Activated CD4-positive, alpha-beta T cell treated with anti-CD3 and anti-CD28 coated beads, Interleukin-2, amount 50 U/mL, for 24 hours (primary cell): ENCODE data around the gene TBPL1.
"Not testable (repeated sequence)": the region's sequence is repeated elsewhere in the genome, so short reads cannot be mapped to it uniquely, and the experiment has no call there.

Experiments used
- DNase-seq, 2 donors: peaks; one replicate each; pipeline ENCODE4 v3.0.0-alpha.2; 2020; ENCODE audit warnings: low read depth in 1 of 2, low spot score in 1 of 2

Gene TBPL1

DNA sequence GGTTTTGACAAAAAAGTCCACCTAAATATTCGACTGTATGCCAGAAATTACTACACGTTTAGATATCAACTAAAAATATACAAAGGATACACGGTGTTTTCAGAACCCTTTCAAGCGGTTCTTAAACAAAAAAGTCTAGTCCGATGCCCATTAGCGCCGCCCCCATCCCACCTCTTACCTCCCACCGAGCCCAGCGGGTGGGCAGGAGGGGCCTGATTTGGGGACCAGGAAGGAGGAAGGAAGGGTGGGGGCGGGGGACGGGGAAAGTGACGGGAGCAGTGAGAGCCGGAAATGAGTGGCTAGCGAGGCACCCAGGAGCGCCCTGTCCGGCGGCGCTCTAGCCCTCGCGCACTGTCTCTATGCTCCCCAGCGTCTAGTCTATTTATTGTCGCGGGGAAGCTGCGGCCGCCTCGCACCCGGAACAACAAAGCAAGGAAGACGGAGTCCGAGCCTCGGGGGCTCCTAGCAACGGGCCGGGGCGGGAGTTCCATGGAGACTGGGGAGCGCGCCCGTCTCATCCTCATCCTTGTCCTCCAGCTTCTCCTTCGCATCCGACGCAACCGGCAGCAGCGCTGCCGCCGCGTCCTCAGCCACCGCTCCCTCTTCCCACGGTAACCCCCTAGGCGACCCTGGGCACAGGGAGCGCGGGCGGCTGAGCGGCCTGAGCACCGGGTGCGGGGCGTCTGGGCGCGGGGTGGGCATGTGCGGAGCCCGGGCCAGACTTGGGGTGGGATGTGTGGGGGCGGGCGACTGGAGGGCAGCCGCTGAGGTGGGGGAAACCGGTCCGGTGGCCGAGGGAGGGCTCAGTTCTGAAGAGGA lies at the start of gene TBPL1:
Gene TBPL1 (plus strand): TSS at position 410 of the 819 bp plus-strand sequence. CDS start 26,902 bp downstream, outside the sequence.
- DNase-seq, result peak; percentile 80 to 90

DNA sequence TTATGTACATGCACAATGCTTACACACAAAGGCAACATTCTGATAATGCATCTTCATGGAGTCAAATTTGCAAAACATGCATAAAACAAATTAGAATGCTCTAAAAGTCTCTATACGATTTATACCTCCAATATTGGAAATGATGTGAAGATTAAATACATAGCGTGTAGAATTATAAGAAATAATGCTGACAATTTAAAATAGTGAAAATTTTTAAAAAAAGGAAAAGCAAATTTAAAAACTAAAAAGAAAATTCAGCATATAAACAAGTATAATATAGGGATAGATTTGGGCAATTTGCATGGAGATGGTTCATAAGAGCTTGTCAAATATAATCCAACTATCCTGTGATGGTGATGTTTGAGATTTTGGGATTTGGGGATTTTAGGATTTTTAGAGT lies 49.2 kb upstream of the TBPL1 start:
- no peak for DNase-seq

DNA sequence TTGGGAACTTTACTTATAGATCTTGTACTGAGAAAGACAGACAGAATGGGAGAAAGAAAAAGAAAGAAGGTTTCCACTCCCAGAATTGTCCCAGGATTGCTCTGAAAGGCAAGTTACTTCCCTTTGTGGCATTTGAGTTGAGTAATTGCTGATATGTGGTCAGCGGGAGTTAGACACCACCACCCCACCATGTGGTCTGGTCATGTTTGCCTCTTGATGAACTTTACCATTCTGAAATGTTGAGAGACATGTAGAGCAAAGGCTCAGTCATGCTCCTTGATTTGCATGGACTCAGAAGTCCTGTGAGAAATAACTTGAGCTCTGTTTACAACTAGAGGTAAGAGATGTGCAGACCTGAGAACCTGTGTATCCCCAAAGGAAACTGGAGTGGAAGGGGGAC lies 47.0 kb upstream of the TBPL1 start:
- no peak for DNase-seq

DNA sequence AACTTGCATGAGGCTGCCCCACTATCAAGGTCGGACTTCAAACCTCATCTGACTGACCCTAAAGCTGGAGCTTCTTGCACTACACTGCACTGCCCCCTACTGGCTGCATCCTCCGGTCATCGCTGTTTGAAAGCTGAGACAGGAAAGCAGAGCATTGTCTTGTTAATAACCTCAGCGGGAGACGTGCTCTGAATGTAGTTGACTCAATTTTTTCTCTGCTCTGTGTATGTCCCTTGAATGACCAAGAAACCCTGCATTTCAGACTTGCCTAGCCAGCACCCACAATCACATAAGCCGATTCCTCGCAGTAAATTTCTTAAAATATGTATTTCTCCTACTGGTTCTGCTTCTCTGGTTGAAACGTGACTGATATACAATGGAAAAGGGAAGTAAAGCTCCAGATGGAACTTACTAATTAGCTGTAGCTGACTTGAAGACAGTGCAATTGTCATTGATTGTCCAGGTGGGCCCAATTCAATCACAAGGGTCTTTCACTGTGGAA lies 36.3 kb upstream of the TBPL1 start:
- DNase-seq, result peak; percentile 55 to 70

DNA sequence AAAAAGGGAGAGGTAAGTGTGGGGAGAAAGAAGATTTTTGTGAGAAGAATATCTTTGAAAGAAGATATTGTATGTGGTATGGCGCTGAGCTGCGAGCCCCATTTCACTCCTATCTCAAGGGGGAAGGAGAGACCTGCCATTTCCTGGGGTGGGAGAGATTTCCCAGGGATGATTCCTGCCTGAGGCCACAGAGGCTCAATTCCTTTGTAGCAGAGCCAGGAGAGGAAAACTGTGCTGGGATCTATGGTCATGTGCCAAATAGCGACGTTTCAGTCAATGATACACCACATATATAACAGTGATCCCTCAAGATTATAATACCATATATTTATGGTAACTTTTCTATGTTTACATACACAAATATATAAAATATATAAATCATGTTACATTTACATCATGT lies 35.2 kb upstream of the TBPL1 start:
- DNase-seq, result no peak

DNA sequence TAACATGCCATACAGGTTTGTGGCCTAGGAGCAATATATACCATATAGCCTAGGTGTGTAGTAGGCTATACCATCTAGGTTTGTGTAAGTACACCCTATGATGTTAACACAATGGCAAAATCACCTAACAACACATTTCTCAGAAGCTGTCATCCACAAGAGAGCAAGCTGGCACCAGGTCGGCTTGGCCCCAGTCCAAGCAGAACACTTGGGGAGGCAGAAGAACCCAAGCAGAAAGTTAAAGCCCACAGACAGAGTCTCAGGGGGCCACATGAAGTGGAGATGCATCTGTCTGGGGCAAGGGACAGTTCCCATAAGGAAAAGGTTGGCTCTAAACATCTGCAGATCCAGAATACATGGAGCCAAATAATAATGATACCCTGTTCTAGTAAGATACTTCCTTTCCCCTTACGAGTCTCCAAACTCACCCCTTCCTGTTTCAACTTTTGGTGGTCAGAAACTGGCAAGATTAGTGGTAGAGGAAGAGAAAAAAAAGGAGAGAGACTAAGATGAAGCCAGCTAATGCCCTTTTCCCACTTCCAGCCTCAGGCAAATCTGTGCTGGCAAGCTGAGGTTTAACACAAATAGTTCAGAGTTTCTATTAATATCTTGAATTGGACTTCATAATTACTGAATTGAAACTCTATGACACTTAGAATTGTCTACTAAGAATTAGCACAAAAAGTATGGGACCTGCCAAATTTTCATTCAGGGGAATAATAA lies 34.7 kb upstream of the TBPL1 start:
- no peak for DNase-seq

DNA sequence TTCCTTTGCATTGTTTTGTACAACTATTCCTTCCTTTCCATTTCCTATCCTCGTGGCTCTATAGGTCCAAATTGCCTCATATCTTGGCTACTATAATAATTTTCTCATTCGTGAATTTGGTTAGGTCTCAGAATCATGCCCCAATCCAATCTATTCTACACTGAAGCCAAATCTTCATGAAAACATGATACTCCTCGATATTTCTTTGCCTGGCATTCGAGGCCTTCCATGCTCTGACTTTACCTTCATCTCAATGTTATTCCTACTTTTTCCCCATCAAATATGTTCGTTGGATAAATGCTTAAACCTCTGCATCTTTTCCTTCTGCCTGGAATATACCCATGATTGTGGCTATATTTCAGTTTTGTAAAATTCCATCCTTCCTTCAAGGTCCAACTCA lies 33.7 kb upstream of the TBPL1 start:
- DNase-seq, result no peak

DNA sequence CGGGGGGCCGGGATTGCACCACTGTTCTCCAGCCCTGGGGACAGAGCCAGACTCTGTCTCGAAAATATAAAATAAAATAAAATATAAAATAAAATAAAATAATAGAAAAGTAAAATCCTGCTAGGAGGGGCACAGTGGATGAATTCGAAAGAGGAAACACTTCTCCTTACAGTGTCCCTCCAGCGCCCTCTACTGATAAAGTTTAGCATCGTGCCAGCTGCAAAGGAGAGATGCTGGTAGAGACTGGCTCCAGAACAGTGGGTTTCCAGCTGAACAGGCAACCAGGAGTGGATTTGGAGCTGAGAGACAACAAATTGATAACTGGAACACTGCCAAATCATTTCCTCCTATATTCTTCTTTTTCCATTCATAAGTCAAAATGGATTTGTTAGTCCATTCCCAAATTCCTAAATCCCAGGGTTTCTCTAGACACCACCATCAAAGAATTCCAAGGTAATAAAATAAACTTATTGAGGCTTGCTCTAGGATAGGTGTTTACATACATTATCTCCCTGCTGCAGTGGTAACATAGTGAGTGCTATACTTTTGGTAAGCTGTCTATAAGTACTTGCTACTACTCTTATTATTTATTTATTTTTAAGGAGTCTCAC lies 31.7 kb upstream of the TBPL1 start:
- peak; percentile 21 to 49 for DNase-seq

DNA sequence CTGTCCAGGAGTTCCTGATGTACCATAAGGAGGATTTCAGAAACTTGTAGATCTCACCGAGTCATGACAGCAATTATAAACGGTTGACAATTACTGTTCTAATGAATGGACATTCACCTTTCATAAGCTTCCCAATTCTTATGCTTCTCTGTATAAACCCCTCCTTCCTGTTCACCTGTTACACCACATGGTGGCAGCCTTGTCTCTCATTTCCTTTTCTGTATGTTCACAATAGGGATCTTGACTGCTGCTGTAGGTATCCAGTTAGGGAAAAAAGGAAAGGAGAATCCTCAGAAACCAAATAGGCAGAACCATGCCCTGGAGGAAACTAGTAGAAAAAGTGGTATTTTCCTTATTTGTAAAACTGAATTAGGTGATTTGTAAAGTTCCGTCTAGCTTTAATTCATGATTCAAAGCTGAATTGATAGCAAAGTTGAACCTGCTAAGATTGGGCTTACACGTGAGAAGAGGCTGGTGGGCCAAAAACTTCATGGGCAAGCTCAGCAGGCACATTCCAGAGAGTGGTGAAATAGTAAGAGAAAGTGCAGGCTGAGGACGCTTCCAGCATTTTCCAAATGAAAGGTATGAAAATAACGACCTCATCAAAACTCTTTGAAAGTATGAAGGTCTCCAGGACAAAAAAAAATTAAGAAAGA lies 29.0 kb upstream of the TBPL1 start:
- peak in 1 of 2 donors; percentile 54 for DNase-seq

DNA sequence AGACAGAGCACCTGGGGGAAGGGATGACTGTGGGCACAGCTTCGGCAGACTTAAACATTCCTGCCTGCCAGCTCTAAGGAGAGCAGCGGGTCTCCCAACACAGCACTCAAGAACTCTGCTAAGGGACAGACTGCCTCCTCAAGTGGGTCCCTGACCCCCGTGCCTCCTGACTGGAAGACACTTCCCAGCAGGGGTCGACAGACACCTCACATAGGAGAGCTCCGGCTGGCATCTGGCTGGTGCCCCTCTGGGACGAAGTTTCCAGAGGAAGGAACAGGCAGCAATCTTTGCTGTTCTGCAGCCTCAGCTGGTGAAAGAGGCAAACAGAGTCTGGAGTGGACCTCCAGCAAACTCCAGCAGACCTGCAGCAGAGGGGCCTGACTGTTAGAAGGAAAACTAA lies 21.8 kb upstream of the TBPL1 start:
- not testable (repeated sequence) for DNase-seq

DNA sequence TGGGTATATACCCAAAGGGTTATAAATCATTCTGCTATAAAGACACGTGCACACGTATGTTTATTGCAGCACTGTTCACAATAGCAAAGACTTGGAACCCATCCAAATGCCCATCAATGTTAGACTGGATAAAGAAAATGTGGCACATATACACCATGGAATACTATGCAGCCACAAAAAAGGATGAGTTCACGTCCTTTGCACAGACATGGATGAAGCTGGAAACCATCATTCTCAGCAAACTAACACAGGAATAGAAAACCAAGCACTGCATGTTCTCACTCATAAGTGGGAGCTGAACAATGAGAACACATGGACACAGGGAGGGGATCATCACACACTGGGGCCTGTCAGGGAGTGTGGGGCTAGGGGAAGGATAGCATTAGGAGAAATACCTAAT lies 16.7 kb upstream of the TBPL1 start:
- DNase-seq, result not testable (repeated sequence)

DNA sequence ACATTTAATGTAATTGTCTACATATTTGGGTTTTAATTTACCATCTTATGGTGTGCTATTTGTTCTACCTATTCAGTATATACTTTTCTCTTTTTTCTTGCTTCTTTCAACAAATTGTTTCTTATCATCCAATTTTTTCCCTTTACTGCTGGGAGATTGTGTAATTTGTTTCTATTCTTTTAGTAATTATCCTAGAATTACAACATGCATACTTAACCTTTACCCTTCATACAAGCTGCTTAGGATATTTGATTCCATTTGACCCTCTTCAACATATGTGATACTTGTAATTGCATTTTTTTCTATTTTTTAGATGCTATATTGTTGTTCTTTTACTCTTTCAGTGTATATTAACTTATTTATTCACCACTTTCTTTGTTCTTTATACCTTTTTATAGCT lies 15.1 kb upstream of the TBPL1 start:
- DNase-seq, result no peak

DNA sequence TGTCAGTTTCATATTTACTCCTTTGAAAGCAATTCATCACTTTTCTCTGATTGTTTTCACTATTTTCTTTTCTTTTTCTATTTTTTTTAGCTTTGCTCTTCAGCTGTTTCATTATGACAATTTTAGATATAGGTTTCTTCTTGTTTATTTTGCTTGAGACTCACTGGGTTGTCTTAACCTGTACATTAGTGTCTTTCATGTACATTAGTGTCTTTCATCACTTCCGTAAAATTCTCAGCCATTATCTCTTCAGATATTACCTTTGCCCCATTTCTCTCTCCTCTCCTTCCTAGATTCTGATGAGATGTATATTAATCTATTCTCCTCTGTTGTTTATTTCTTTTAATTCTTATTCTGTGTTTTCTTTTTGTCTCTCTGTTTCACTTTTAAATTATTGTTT lies 14.5 kb upstream of the TBPL1 start:
- DNase-seq, result no peak

DNA sequence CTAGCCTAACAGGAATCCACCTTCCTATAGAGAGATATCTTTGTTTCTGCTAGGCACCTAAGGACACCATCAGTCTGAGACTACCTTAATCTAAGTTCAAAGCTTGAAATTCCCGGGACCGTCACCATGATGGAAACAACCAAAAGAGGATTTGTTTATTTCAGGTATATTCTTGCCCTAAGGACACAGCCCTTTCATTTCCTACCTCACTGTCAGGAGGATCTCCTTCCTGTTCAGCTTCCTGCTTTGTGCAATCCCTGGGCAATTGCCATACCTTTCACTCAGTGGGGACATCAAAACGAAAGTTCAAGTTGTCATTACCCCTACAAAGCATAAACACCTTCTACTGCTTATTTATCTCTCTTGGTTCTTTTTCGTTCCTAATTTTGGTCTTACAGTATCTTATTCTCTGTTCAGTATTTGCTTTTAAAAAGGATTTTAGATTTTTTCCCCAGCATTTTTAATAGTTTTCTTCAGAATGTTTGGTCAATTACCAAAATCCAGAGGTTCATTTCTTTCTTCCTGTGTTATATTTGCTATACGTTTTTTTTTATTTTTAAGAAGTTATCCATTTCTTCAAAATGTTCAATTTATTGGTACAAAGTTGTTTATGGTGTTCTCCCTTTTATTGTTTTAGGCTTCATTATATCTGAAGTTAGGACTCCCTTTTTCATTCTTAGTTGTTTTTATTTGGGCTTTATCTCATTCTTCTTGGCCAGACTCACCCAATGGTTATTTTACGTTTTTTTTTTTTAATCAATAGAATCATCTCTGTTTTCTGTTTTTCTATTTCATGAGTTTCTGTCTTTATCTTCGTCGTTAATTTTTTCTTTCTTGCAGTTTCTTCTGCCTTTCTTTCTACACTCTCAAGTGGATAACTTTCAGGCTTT lies 13.0 kb upstream of the TBPL1 start:
- no peak for DNase-seq

DNA sequence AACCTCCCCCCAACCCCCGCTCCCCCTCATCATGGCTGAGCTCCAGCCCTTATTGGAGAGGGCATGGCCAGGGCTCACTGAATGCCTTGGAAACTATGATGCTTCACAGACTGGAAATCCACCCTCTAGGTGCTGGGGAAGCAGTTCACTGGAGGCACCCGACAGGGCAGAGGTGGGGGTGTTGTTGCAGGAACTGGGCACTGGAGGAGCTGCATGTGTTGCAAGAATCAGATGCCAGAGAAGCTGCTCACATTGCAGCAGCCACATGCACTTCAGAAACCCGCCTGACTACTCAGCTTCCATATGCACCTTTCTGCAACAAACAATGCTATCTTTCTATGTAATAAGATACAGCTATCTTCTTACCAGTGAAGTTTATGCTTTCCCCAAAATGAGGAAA lies 7.9 kb upstream of the TBPL1 start:
- DNase-seq, result no peak

DNA sequence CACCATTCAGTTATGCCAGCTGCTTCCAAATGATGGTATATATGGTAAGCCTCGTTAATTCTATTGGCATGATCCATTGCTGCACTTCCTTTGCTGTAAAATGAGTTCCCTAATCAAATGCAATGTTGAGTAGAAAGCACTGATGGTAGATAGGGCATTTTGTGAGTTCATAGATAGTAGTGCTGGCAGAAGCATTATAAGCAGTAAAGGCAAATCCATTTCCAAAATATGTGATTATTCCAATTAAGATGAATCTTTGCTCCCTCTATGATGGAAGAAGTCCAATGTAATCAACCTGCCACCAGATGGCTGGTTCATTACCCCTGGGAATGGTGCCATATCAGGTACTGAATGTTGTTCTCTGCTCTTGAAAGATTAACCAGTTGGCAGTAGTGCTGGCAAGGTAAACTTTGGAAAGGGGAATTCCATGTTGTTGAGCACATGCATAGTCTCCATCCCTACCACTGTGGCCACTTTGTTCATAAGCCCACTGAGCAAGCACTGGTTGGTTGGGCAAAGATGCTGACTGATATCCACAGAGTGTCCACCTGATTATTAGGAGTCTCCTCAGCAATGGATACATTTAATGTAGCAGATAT lies 5.6 kb upstream of the TBPL1 start:
- no peak for DNase-seq

DNA sequence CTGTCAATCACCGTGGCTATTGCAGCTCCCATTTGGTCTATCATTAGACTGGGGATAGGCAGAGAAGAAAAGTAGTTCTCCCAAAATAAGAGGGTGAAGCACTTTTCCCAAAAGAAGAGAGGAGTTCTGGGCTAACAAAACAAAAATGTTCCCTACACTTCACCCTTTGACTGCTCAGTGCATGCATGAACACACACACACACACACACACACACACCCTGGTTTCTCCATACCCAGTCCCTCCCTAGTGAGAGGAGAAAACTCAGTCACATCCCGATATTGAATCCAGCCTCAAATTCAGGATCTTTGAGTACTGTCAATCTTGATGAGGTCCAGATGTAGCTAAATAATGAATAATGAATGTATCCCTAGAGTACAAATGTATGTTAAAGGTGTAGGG lies 4.6 kb upstream of the TBPL1 start:
- DNase-seq, result no peak

DNA sequence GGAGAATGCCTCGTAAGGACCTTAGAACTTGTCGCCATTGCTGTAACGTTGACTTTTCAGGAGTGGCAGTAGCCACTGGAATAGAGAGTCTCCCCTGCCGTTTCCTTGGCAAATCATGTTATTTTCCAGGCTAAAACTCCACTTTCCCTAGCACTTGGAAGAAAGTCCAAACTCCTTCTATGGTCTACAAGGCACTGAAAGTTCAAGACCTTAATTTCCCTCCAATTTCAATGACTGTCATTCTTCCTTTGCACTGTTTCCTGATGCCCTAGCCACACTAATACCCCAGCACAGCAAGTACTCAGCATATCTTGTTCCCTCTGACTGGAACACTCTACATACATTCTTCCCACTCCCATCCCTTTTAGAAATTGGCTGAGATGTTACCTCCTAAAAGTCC lies 1.8 kb upstream of the TBPL1 start:
- DNase-seq, result no peak

DNA sequence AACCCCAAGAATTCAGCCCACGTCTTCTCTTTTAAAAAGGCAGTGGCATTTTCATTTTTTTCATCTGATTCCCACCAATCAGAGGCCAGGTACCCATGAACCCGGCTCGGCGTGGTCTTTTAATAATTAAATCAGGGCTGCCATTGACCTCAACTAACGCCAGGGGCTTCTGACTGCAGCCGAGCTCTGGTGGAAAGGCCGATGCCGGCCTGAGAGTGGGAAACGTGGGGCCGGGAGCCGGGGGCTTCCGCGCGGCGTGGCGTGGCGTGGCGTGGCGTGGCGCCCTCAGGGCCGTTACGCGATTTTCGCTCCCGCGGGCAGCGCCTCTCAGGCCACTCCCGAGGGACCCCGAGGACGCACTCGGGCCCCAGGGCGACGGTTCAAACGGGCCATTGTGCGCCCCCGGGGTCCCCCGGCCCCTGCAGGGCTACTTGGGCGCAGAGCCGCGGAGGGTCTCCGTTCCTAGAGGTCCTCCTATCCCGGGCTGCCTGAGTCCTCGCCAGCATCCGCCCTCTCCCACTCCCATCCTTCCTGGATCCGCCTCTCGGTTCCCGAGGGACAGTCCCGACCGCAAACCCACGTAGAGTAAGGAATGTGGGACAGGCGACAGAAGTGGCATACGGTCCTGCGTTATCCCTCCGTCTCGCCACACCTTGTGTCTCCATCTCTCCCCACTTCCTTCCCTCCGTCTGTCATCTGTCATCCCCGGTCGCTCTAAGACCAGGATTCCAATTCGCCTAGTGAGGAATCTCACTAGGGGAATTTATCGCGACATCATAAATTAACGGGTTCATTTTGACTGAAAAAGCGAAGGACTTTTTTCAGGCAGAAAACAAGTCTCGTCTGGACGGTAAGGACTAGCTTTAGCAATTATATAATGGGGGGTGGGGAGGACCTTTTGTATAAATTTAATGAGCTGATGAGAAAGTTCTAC lies 876 bp upstream of the TBPL1 start:
- DNase-seq, result peak; percentile 26 to 46
